ENCODE measurements around the gene DPP10. TPM values are rescaled to one million over a fixed set of nuclear protein-coding genes. Genes with fewer than 3 reads are reported as not detected.

DPP10 gene
- total RNA-seq, 1 donor from 2014 or later, result not detected

DNA sequence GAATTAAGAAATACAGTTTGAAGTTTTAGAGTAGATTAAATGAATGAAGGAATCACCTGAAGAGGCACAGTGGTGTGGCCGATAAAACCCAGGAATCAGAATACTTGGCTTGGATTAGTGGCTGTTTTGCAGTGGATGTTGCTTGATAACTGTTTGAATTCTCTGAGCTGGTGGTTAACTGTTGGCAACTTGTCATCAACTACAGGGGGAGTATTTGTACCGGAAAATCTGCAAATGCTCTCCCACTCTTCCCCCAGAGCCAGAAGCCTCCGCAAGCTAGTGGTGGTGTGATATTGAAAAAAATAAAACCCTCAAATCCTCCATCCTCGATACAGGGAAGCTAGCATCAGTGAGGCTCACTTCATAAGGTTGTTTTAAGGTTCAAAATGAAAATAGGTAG, 326.7 kb downstream of the DPP10 start:
- Mint-ChIP-seq H3K27ac (no peak overlapping the region), H3K36me3 (ENCODE audit: low read depth) (no peaks in the 10 kb centered on the region), H3K4me3 (no peak overlapping the region), H3K27me3 (ENCODE audit: insufficient read depth) (no peaks in the 10 kb centered on the region), H3K4me1 (ENCODE audit: low read depth) (no peaks in the 10 kb centered on the region), H3K9me3 (no peaks in the 10 kb centered on the region)
- intact Hi-C loops (cut with micrococcal nuclease), result no loop called here
- no peak for DNase-seq (ENCODE audit: low spot score)

DNA sequence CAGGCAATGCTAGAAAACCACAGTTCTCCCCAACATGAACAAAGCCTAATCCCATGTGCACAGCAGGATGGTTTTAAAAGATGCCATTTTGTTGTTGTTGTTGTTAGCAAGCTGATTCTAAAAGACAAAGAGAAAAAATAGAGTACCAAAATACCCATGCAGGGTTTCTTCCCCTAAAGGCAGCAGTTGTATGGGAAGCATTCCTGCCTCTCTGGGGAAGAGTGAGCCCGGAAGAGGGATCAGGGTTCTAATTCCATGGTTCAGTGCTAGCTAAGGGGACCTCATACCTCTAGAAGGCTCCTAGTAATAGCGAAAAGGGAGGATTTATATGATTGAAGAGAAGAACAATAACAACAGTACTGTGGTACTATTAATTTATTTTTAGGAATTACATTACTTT, 327.6 kb downstream of the DPP10 start:
- Mint-ChIP-seq H3K27me3 (ENCODE audit: insufficient read depth) (no peaks in the 10 kb centered on the region), H3K36me3 (ENCODE audit: low read depth) (no peaks in the 10 kb centered on the region), H3K9me3 (no peaks in the 10 kb centered on the region), H3K4me3 (no peak overlapping the region), H3K4me1 (ENCODE audit: low read depth) (no peaks in the 10 kb centered on the region), H3K27ac (no peak overlapping the region)
- intact Hi-C loops (cut with micrococcal nuclease), result no loop called here
- DNase-seq (ENCODE audit: low spot score), result no peak

DNA sequence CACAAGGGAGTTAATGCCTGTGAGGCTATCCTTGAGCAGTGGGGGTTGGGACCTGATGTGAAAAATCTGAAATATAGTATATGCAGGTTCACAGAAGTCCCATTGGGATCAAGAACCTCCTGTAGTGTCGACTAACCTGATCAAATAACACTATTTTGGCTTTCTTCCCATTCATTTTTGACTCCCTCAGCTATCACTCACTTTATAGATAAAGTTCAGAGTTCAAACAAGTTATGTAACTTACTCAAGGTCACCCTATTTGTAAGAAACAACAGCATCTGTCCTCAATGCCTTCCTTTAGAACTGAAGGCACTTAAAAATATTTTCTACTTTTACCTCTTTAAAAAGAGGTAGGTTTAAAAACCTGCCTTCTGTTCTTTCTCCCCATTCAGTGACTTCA, 341.6 kb downstream of the DPP10 start:
- H3K36me3 Mint-ChIP-seq (ENCODE audit: low read depth), result no peaks in the 10 kb centered on the region
- H3K4me3 Mint-ChIP-seq, result no peak overlapping the region
- H3K27me3 Mint-ChIP-seq (ENCODE audit: insufficient read depth), result no peaks in the 10 kb centered on the region
- H3K4me1 Mint-ChIP-seq (ENCODE audit: low read depth), result no peaks in the 10 kb centered on the region
- H3K27ac Mint-ChIP-seq, result no peak overlapping the region
- no peak for DNase-seq (ENCODE audit: low spot score)
- no peaks in the 10 kb centered on the region for H3K9me3 Mint-ChIP-seq
- intact Hi-C loops (cut with micrococcal nuclease), result no loop called here

DNA sequence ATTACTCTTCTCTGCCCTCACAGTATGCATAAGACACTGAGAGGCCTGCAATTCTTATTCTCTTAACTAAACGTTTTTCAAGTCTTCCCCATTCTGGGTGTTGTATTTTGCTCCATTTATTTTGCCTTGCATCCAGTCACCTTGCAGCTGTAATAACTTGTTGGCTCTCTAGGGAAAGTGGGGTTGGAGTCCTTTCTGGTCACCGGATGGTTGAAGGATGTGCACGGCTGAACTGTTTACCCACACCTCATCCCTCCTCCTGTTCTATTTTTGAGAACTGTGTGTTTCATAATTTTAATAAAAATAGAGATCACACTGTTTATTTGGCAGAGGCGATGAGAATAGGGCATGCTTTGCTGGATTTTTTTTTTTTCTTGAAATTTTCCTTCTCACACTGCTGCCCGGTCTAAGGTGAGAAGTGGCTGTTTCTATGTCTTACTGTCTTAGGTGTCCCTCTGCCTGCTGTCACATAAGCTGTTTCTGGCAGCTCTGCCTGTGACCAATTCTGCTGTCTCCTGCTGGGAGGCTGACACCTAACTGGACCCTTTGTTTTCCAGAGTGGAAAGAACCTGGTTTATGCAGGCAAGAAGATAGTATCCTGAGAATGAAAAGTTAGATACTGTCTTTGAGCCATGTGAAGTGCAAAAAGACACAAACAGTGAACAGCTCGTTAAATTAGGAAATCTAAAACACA, 342.6 kb downstream of the DPP10 start:
- Mint-ChIP-seq H3K36me3 (ENCODE audit: low read depth) (no peaks in the 10 kb centered on the region), H3K27ac (no peak overlapping the region), H3K4me3 (no peak overlapping the region), H3K4me1 (ENCODE audit: low read depth) (no peaks in the 10 kb centered on the region), H3K27me3 (ENCODE audit: insufficient read depth) (no peaks in the 10 kb centered on the region), H3K9me3 (no peaks in the 10 kb centered on the region)
- no peak for DNase-seq (ENCODE audit: low spot score)
- intact Hi-C loops (cut with micrococcal nuclease), result no loop called here

DNA sequence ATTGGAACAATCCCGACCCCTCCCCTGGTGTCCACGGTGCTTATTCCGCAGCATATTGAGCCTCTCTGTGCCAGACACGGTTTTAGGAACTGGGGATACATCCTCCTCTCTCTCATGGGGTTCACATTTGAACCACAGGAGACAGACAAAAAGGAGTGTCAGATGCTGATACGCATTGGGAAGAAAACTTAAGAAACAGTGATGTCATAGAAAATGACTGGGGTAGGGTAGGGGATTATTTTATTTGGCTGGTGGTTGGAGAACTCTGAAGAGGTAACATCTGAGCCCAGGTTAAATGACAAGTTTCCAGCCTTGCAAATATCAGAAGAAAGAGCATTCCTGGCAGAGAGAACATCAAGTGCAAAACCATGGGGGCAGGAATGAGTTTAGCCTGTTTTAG, 344.5 kb downstream of the DPP10 start:
- Mint-ChIP-seq H3K36me3 (ENCODE audit: low read depth) (no peaks in the 10 kb centered on the region), H3K4me1 (ENCODE audit: low read depth) (no peaks in the 10 kb centered on the region), H3K9me3 (no peaks in the 10 kb centered on the region), H3K4me3 (no peak overlapping the region), H3K27ac (no peak overlapping the region), H3K27me3 (ENCODE audit: insufficient read depth) (no peaks in the 10 kb centered on the region)
- DNase-seq (ENCODE audit: low spot score), result no peak
- intact Hi-C loops (cut with micrococcal nuclease), result no loop called here

DNA sequence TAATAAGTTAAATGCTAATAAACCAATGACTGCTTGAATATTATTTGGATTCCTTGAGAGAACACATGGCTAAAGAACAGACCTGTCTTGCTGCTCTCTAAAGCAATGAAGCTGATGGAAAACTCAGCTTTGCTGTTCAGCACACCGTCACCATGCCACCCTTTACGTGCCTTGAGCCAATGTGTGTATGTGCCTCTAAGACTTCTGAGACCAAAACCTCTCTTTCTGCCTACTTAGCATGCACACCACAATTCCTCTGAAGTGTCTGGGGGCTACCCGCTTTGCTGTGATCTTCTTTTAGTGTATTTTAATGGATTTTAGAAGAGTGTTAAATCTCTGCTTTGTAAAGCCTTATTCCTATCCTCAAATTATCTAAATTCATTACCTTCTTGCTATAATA, 345.0 kb downstream of the DPP10 start:
- H3K27ac Mint-ChIP-seq, result no peak overlapping the region
- H3K9me3 Mint-ChIP-seq, result no peaks in the 10 kb centered on the region
- no peaks in the 10 kb centered on the region for H3K4me1 Mint-ChIP-seq (ENCODE audit: low read depth)
- H3K4me3 Mint-ChIP-seq, result no peak overlapping the region
- no peaks in the 10 kb centered on the region for H3K27me3 Mint-ChIP-seq (ENCODE audit: insufficient read depth)
- intact Hi-C loops (cut with micrococcal nuclease), result no loop called here
- H3K36me3 Mint-ChIP-seq (ENCODE audit: low read depth), result no peaks in the 10 kb centered on the region
- DNase-seq (ENCODE audit: low spot score), result no peak

DNA sequence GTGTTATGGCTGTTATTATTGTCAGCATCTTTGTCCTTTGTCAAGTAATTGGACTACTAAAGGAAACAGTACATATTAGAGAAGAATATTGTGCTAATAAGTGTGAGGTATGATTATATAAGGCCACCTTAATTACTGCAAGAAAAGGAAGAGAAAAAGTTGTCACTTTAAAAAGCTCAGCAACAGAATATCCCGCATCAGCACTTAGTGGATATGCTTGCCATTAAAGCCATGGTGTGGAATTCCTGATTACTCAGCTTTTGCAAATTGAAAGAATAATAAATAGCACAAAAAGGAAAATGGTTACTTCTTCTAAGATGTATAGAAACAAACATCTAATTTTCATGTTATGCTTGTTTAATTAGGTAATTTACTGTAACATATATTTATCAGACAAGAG, 347.5 kb downstream of the DPP10 start:
- Mint-ChIP-seq H3K4me3 (no peak overlapping the region), H3K36me3 (ENCODE audit: low read depth) (no peaks in the 10 kb centered on the region), H3K4me1 (ENCODE audit: low read depth) (no peaks in the 10 kb centered on the region), H3K27ac (no peak overlapping the region), H3K9me3 (no peaks in the 10 kb centered on the region), H3K27me3 (ENCODE audit: insufficient read depth) (no peaks in the 10 kb centered on the region)
- DNase-seq (ENCODE audit: low spot score), result no peak
- intact Hi-C loops (cut with micrococcal nuclease), result no loop called here

DNA sequence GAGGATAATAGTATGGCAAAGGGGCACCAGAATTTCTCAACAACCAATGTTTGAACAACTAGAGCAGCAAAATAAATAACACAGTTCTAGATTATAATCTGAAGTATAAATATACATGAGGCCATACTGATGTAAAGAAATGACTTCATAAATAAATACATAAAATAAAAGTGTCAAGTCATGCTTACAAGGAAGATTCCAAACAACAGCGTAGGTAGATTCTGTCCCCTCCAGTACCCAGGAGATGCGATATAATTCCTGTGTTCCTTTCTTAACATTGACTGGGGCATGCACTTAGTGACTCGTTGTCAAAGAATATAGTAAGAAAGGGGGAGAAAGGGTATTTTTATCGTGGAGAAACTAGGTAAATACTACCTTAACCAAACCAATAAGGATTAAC, 355.1 kb downstream of the DPP10 start:
- Mint-ChIP-seq H3K4me3 (no peak overlapping the region), H3K36me3 (ENCODE audit: low read depth) (no peaks in the 10 kb centered on the region), H3K27me3 (ENCODE audit: insufficient read depth) (no peaks in the 10 kb centered on the region), H3K27ac (no peak overlapping the region), H3K9me3 (no peaks in the 10 kb centered on the region), H3K4me1 (ENCODE audit: low read depth) (no peaks in the 10 kb centered on the region)
- DNase-seq (ENCODE audit: low spot score), result no peak
- intact Hi-C loops (cut with micrococcal nuclease), result no loop called here

DNA sequence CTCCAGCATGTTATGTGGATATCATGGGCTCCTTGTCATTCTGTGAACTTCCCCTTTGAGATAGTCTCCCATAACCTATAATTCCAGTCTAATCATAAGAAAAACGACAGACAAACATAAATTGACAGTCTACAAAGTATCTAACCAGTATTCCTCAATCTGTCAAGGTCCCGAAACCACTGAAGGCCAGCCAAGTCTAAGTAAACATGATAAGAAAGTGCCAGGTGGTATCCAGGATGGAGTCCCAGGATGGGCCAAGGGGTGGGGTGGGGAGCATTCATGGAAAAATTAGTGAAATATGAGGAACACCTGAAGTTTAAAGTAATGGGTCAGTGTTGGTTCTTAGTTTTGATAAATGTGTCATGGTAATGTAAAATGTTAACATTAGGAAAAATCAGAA, 355.5 kb downstream of the DPP10 start:
- intact Hi-C loops (cut with micrococcal nuclease), result no loop called here
- Mint-ChIP-seq H3K9me3 (no peaks in the 10 kb centered on the region), H3K4me3 (no peak overlapping the region), H3K27me3 (ENCODE audit: insufficient read depth) (no peaks in the 10 kb centered on the region), H3K36me3 (ENCODE audit: low read depth) (no peaks in the 10 kb centered on the region), H3K4me1 (ENCODE audit: low read depth) (no peaks in the 10 kb centered on the region), H3K27ac (no peak overlapping the region)
- no peak for DNase-seq (ENCODE audit: low spot score)

DNA sequence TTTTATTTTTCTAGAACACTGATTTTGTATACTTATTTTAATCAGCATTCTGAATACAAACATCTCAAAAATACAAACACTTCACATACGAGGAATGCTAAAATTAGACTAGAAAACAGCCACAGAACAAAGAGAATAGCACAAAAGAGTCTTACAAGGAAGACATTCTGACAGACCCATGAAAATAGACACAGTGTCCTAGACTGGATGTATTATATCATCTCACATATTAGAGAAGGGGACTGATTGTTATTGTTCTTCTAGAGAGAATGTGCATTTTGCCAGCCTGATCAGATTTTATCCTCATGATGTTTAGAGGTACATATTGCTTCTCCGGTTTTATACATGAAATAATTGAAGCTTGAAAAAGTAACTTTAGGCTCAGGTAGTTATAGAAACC, 357.9 kb downstream of the DPP10 start:
- no peaks in the 10 kb centered on the region for H3K9me3 Mint-ChIP-seq

DNA sequence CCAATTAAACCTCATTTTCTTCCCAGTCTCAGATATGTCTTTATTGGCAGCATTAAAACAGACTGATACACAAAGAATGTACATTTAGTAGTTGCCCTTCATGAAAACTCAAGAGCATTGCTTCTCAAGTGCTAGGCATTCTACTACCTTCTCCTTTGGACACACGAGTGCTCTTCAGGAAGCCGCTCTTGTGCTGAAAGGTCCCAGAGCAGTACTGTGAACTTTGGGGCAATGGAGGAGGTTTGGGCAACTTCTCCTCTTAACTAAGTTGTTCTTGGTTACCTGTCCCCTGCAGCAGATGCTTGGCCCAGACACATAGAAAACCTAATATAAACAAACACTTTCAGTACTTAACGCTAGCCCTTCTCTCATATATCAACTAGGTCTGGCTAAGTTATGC, 362.8 kb downstream of the DPP10 start:
- no peaks in the 10 kb centered on the region for H3K9me3 Mint-ChIP-seq
- H3K27ac Mint-ChIP-seq, result no peak overlapping the region

More for the DNA sequence above, 357.9 kb downstream of the DPP10 start:
- no peak overlapping the region for H3K4me3 Mint-ChIP-seq
- no peaks in the 10 kb centered on the region for H3K4me1 Mint-ChIP-seq (ENCODE audit: low read depth)
- H3K27ac Mint-ChIP-seq, result no peak overlapping the region
- DNase-seq (ENCODE audit: low spot score), result no peak
- intact Hi-C loops (cut with micrococcal nuclease), result no loop called here
- H3K27me3 Mint-ChIP-seq (ENCODE audit: insufficient read depth), result no peaks in the 10 kb centered on the region
- H3K36me3 Mint-ChIP-seq (ENCODE audit: low read depth), result no peaks in the 10 kb centered on the region

DNA sequence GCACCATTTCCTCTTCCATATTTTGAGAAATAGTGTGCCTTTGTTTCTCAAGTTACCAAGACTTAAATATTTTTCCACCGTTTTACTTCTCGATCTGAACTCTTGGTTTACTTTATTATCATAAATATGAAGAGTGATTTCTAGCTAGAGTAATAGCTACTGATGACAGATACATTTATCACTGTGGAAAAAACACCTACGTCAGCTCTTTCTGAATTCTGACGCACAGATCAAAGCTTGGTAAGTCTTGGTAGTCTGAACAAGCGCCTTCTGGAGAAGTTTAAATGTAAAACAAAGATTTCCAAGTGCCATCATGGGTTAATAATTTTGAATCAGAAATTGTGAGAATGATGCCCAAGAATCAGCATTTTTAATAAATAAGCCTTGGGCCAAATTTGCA, 367.7 kb downstream of the DPP10 start:
- Mint-ChIP-seq H3K27me3 (ENCODE audit: insufficient read depth) (no peaks in the 10 kb centered on the region), H3K4me1 (ENCODE audit: low read depth) (no peaks in the 10 kb centered on the region), H3K27ac (no peak overlapping the region), H3K36me3 (ENCODE audit: low read depth) (no peaks in the 10 kb centered on the region), H3K9me3 (no peaks in the 10 kb centered on the region), H3K4me3 (no peak overlapping the region)
- intact Hi-C loops (cut with micrococcal nuclease), result no loop called here
- DNase-seq (ENCODE audit: low spot score), result no peak

More for the DNA sequence above, 362.8 kb downstream of the DPP10 start:
- H3K36me3 Mint-ChIP-seq (ENCODE audit: low read depth), result no peaks in the 10 kb centered on the region
- no peak for DNase-seq (ENCODE audit: low spot score)
- no peaks in the 10 kb centered on the region for H3K4me1 Mint-ChIP-seq (ENCODE audit: low read depth)
- no peaks in the 10 kb centered on the region for H3K27me3 Mint-ChIP-seq (ENCODE audit: insufficient read depth)
- no peak overlapping the region for H3K4me3 Mint-ChIP-seq
- intact Hi-C loops (cut with micrococcal nuclease), result no loop called here

DNA sequence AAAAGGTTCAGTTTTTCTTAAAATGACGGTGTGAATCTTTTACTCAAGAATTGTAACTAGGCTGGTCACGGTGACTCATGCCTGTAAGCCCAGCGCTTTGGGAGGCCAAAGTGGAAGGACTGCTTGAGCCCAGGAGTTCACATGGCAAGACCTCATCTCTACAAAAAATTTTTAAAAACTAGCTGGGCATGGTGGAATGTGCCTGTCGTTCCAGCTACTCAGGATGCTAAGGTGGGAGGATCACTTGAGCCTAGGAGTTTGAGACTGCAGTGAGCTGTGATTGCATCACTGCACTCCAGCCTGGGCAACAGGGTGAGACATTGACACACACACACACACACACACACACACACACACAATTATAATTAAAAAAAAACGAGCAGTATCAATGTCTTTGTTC, 369.8 kb downstream of the DPP10 start:
- DNase-seq (ENCODE audit: low spot score), result no peak
- intact Hi-C loops (cut with micrococcal nuclease), result no loop called here
- Mint-ChIP-seq H3K4me3 (no peak overlapping the region), H3K9me3 (no peaks in the 10 kb centered on the region), H3K36me3 (ENCODE audit: low read depth) (no peaks in the 10 kb centered on the region), H3K27me3 (ENCODE audit: insufficient read depth) (no peaks in the 10 kb centered on the region), H3K27ac (no peak overlapping the region), H3K4me1 (ENCODE audit: low read depth) (no peaks in the 10 kb centered on the region)

DNA sequence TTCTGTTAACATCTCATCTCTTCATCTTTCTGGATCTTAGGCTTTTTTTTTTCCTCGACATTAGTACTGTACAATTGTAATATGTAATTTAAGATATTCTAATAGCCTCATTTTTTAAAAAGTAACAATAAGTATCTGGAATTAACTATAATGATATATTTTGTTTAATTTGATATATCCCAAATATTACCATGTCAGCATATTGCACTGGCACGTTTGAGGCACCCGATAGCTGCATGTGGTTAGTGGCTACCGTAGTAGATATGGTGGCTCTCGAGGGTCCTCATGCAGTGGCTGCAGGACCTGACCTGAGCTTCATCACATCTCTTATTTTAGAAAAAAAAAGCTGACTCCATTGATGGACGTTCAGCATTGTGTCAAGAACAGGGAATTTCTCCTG, 371.9 kb downstream of the DPP10 start:
- Mint-ChIP-seq H3K27me3 (ENCODE audit: insufficient read depth) (no peaks in the 10 kb centered on the region), H3K27ac (no peak overlapping the region), H3K4me3 (no peak overlapping the region), H3K9me3 (no peaks in the 10 kb centered on the region), H3K36me3 (ENCODE audit: low read depth) (no peaks in the 10 kb centered on the region), H3K4me1 (ENCODE audit: low read depth) (no peaks in the 10 kb centered on the region)
- intact Hi-C loops (cut with micrococcal nuclease), result no loop called here
- no peak for DNase-seq (ENCODE audit: low spot score)

Data from activated T-helper 1 cell treated with anti-CD3 and anti-CD28 coated beads, Interleukin-12 subunit alpha, Interleukin-12 subunit beta, Interleukin-2, Interleukin-4 antibody, amounts not matched to agents 30 ng/mL and 10 ng/mL and 1 ng/mL, durations not matched to agents 14 hours and 24 hours and 36 hours (primary cell).